Natural killer cell (primary cell): ENCODE data around the gene LRRC61. TPM values are rescaled to one million over a fixed set of nuclear protein-coding genes. Genes with fewer than 3 reads are reported as not detected.

Source experiments
- total RNA-seq, 4 donors: library from RNA; stranded (reverse); fragments of 120-200 nt in 1 of 4; gene quantifications; one replicate each; pipeline versions ENCODE4 v1.2.3 to v1.2.4, GENCODE V29; 2013 to 2022

LRRC61 gene
- total RNA-seq, 3 donors from 2014 or later (not counting 1 experiment from before 2014, with no cell fraction given) = 7.3 to 16.7 (median 13.7) TPM

Other genes starting within 250 kb of the LRRC61 start
- gene ACTR3C, start 190 bp downstream of the LRRC61 start, total RNA-seq = 1 to 10 TPM; 5.1 to 8.3 (median 7.2) TPM
- not detected for gene RARRES2, start 18.3 kb downstream of the LRRC61 start, total RNA-seq
- 10 to 100 TPM; 58.9 to 79.4 (median 76.5) TPM for gene REPIN1, start 45.5 kb downstream of the LRRC61 start, total RNA-seq
- gene ZNF775, start 56.0 kb downstream of the LRRC61 start, total RNA-seq = 1 to 10 TPM; 1.3 to 2.7 (median 1.6) TPM
- 10 to 100 TPM in 1 of 3 donors, 1 to 10 TPM in 2; 6.7 to 17.7 (median 8.4) TPM for gene GIMAP8, start 127.3 kb downstream of the LRRC61 start, total RNA-seq
- gene GIMAP7, start 191.5 kb downstream of the LRRC61 start, total RNA-seq = 100 to 1,000 TPM in 1 of 3 donors, 10 to 100 TPM in 2; 66.3 to 100 (median 67.6) TPM
- 100 to 1,000 TPM; 105 to 215 (median 124) TPM for gene GIMAP4, start 244.0 kb downstream of the LRRC61 start, total RNA-seq